HS-27A (cell line): Measurements from ENCODE around the gene ALS2CL.

ENCODE experiments used
- DNase-seq: peaks from one replicate; pipeline ENCODE4 v3.0.0-alpha.2; 2012; ENCODE audit warnings: low read depth, missing footprints

Gene ALS2CL

GRCh38 chr3:46664971-46665762, 28.3 kb downstream of the ALS2CL start:
- no peak for DNase-seq

GRCh38 chr3:46664188-46664970, 29.1 kb downstream of the ALS2CL start:
- no peak for DNase-seq

GRCh38 chr3:46663591-46664135, 29.8 kb downstream of the ALS2CL start:
- no peak for DNase-seq

GRCh38 chr3:46662771-46663551, 30.5 kb downstream of the ALS2CL start:
- DNase-seq: no peak

- no peak for DNase-seq
Observed at GRCh38 chr3:46661776-46662766, 31.4 kb downstream of the ALS2CL start.

- no peak for DNase-seq
Observed at GRCh38 chr3:46660543-46661523, 32.6 kb downstream of the ALS2CL start.

GRCh38 chr3:46660003-46660402, 33.5 kb downstream of the ALS2CL start:
- DNase-seq: no peak

GRCh38 chr3:46659285-46659684, 34.2 kb downstream of the ALS2CL start:
- DNase-seq: no peak

GRCh38 chr3:46656778-46657556, 36.5 kb downstream of the ALS2CL start:
- no peak for DNase-seq

- no peak for DNase-seq
Observed at GRCh38 chr3:46655271-46655670, 38.2 kb downstream of the ALS2CL start.

GRCh38 chr3:46651084-46651483, 42.4 kb downstream of the ALS2CL start:
- no peak for DNase-seq

GRCh38 chr3:46649436-46649835, 44.0 kb downstream of the ALS2CL start:
- no peak for DNase-seq

- no peak for DNase-seq
Observed at GRCh38 chr3:46648096-46648495, 45.4 kb downstream of the ALS2CL start.

- DNase-seq: no peak
Observed at GRCh38 chr3:46646700-46647099, 46.8 kb downstream of the ALS2CL start.

- no peak for DNase-seq
Observed at GRCh38 chr3:46643701-46644100, 49.8 kb downstream of the ALS2CL start.

- no peak for DNase-seq
Observed at GRCh38 chr3:46642971-46643370, 50.5 kb downstream of the ALS2CL start.

GRCh38 chr3:46640927-46641326, 52.6 kb downstream of the ALS2CL start:
- no peak for DNase-seq

GRCh38 chr3:46639221-46639620, 54.3 kb downstream of the ALS2CL start:
- no peak for DNase-seq

- DNase-seq: no peak
Observed at GRCh38 chr3:46634856-46635255, 58.6 kb downstream of the ALS2CL start.
